Erythroblast (primary cell): ENCODE data around the gene NID1.

ENCODE experiments used
- DNase-seq, 2 experiments: peaks; one replicate each; lab custom pipeline; 2025; lab: John Stamatoyannopoulos, UW
- GATA1 ChIP-seq: IDR thresholded peaks from 2 replicates; pipeline ENCODE4 v1.6.1; 2011; ENCODE audit warnings: low read depth, mild to moderate bottlenecking, control low read depth, low read length, moderate library complexity
- POLR2A ChIP-seq: IDR thresholded peaks from 2 replicates; pipeline ENCODE4 v1.6.1; 2011; ENCODE audit warnings: mild to moderate bottlenecking, low read length

NID1 gene

DNA sequence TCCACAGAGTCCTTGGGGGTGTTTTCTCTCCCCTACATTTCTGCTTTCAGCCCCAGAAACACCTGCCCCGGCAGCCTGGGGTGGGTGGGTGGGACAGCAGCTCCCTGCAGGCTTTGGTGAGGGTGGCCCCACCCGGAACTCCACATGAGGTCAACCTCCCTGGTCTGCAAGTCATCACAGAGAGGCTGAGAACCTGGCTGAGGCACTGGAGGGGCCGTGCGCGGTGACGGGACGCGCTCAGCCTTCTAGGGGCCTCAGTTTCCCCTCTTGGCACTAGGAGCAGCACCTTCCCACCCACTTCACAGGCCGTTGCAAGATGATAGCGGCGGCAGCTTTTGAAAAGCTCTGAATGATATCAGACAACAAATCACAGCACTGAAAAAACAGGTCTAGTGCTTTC lies 37.7 kb upstream of the NID1 start:
- TF ChIP-seq GATA1 (no peak), POLR2A (no peak)
- no peak for DNase-seq

DNA sequence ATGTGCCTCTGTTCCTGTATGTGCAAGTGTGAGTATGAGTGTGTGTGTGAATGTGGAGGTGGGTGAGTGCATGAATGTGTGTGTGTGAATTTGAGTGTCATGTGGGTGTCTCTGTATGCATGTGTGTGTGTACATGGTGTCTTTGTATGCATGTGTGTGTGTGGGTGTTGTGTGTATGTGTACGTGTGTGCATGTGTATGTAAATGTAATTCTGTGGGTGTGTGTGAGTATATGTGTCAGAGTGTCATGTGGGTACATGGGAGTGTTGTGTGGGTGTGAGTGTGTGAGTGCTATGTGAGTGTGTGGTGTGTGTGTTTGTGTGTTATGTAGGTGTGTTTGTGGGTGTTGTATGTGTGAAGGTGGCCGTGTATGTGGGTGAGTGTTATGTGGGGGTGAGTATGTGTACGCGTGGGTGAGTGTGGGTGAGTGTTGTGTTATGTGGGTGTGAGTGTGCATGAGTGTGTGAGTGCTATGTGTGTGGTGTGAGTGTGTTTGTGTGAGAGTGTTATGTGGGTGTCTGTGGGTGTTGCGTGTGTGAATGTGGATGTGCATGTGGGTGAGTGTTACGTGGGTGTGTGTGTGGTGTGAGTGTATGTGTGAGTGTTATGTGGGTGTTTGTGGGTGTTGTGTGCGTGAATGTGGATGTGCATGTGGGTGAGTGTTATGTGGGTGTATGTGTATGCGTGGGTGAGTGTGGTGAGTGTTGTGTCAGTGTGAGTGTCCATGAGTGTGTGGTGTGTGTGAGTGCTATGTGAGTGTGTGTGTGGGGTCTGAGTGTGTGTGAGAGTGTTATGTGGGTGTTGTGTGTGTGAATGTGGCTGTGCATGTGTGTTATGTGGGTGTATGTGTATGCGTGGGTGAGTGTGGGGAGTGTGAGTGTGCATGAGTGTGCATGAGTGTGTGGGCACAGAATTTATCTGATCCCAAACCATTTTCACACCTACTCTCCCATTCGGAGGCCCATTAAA lies 36.6 kb upstream of the NID1 start:
- TF ChIP-seq GATA1 = no peak
- no peak for TF ChIP-seq POLR2A

DNA sequence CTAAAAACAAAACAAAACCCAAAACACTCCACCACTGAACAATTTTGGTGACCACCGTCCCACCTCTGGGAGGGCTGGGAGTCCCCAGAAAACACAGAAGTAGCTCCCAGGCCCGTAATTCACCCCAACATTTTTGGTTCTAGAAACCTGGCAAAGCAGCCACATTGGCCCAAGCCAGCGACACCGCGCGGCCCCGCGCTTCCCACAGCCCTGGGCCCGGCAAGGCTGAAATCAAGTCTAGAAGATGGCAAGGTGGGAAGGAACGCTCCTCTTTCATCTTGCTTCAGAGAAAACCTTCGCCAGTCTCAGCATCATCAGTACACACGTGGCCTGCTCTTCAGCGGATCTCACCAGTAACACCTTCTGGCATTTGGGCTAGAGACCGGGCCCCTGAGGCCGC lies 35.9 kb upstream of the NID1 start:
- TF ChIP-seq POLR2A (no peak), GATA1 (no peak)
- no peak for DNase-seq

More for the DNA sequence above, 36.6 kb upstream of the NID1 start:
- no peak for DNase-seq

DNA sequence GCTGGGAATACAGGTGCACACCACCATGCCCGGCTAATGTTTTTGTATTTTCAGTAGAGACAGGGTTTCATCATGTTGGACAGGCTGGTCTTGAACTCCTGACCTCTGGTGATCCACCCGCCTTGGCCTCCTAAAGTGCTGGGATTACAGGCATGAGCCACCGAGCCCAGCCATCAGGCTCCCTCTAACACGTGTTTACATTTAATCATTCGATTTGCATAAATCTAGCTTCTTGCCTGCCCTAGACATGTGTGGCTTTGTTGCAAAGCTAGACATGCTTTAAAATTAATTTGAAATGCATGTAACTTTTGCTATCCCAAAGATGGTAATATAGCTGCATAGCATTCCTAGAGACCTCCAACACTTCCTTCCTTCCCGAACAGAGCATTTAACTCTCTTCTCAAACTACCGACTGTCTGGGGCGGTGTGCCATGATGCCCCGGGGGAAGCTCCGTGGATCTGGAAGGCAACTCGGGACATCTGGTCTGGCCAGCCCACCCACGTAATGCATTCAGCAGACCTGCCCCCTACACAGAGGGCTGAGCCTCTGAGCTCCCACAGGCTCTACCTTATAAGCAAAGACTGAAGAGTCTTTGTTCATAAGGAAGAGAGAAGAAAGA lies 34.6 kb upstream of the NID1 start:
- TF ChIP-seq POLR2A = no peak
- TF ChIP-seq GATA1 = no peak

DNA sequence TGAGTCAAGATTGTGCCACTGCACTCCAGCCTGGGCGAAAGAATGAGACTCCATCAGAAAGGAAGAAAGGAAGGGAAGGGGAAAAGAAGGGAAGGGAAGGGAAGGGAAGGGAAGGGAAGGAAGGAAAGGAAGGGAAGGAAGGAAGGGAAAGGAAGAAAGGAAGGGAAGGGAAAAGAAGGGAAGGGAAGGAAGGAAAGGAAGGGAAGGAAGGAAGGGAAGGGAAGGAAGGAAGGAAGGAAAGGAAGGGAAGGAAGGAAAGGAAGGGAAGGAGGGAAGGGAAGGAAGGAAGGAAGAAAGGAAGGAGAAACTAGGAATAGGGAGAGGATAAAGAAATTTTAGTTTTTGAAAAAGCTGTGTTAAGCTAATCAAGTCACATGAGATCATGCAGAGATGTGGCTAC lies 33.4 kb upstream of the NID1 start:
- no peak for DNase-seq
- TF ChIP-seq GATA1 (no peak), POLR2A (no peak)

More for the DNA sequence above, 34.6 kb upstream of the NID1 start:
- no peak for DNase-seq

DNA sequence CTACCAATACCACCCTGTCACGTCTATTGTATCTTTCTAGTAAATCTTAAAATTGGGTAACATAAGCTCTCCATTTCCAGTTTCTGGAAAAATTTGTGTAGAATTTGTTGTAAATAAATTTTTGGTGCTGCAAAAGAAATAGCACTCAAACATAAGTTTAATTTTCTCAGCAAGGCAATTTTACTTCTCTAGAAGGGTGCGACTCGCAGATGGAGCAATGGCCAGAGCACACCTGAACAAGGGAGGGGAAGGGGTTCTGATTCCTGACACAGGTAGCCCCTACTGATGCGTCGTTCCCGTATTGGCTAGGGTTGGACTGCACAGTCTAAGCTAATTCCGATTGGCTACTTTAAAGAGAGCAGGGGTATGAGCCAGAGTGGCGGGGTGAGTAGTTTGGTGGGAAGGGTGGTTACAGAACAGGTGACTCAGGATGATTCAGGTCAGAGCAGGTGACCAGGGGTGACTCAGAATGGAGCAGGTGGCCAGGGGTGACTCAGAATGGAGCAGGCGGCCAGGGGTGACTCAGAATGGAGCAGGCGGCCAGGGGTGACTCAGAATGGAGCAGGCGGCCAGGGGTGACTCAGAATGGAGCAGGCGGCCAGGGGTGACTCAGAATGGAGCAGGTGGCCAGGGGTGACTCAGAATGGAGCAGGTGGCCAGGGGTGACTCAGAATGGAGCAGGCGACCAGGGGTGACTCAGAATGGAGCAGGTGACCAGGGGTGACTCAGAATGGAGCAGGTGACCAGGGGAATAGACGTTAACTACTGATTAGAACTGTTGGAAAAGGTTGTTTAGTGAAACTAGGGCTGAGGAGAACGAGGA lies 32.0 kb upstream of the NID1 start:
- peak; percentile 65 to 79 for DNase-seq

DNA sequence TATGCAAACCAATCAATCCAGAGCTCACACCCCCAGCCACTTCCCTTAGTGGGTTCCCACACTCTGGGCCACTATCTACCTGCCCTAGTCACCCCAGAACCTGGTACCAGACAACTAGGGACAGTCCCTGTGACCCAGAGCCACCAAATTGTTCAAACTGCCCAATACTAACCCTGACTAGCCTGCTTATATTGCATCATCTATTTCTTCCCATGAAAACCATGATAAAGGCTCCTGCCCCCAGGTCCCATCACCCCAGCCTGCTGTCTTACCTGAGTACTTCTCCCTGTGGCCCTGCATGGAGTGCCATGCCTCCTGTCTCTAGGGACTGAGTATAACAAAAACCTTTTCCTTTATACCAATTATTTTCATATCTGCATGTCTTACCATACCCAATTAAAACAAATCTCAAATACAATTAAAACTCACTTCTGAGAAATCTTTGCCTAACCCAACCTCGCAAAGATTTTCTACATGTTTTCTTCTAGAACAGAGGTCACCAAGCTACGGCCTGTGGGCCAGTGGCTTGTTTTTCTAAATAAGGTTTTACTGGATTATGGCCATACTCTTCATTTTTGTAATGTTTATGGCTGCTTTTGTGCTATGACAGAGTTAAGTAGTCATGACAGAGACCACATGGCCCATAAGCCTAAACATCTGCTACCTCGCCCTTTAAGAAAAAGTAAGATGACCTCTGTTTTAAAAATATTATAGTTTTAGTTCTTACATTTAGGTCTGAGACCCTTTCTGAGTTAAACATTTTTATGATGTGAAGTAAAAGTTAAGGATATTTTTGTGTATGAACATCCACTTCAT lies 31.0 kb upstream of the NID1 start:
- no peak for DNase-seq

DNA sequence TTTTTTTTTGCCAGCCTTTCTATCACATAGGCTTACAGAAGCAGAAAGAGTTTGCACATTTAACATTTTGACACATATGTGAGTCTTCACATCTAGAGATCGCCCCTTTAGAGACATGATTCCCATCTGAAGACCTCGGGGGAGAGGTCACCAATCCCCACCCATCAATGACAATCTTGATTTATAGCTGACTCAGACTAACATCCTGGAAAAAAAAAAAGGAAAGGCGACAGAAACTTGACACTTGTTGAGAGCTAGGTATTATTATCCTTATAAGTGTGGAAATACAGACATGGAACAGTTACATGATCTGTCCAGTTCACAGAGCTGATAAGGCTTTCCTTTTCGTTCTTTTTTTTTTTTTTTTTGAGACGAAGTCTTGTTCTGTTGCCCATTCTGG lies 28.0 kb upstream of the NID1 start:
- no peak for TF ChIP-seq POLR2A
- TF ChIP-seq GATA1 = no peak
- DNase-seq = no peak

More for the DNA sequence above, 31.0 kb upstream of the NID1 start:
- TF ChIP-seq GATA1 (no peak), POLR2A (no peak)

DNA sequence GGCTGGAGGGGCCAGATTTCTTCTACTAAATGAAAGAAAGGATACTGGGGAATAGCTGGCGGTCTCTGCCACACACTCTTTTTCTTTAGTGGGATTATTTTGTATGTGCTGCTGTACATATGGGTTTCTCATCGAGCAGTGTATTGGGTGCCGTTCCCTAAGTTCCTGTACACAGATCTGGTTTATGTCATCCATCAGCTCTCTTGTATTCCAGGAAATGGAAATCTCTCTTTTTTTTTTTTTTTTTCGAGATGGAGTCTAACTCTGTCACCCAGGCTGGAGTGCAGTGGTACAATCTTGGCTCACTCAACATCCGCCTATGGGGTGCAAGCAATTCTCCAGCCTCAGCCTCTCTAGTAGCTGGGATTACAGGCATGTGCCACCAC lies 27.0 kb upstream of the NID1 start:
- DNase-seq = no peak
- TF ChIP-seq GATA1 = no peak
- no peak for TF ChIP-seq POLR2A

DNA sequence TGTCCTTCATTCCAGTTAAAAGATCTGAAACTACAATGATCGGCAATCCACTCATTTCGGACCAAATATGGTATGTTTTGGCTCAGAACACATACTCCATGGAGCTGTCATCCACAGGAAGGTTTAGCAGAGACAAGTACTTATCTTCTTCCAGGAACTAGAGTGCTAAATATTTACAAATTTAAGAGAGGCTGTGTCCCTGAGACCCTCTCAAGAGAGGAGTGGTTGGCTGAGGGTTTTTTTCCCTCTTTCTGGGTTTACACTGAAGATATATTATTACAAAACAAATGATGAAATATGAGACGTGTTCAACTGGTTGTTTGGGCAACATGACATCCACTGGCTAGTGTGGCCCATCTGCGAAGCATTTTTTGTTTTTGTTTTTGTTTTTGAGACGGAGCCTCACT lies 25.9 kb upstream of the NID1 start:
- DNase-seq = no peak
- no peak for TF ChIP-seq GATA1
- TF ChIP-seq POLR2A = no peak

DNA sequence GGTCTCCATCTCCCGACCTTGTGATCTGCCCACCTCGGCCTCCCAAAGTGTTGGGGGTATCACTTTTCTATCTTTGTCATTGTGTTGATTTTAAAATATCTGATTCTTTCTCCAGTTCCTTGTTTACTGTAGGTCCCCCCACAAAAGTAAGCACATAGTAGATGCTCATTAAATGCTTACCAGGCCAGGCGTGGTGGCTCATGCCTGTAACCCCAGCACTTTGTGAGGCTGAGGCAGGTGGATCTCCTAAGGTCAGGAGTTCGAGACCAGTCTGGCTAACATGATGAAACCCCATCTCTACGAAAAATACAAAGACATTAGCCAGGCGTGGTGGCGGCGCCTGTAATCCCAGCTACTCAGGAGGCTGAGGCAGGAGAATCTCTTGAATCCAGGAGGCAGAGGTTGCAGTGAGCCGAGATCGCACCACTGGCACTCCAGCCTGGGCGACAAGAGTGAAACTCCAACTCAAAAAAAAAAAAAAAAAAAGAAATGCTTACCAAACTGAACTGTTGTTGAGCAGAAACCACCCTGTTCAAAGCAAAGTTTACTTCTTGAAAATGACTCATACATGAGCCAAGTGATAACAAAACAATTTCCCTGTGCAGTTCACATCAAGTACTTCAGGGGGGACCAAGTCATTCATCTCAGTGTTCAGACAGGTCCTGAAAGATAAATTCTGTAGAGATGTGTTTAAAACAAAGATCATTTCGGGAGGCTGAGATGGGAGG lies 24.3 kb upstream of the NID1 start:
- TF ChIP-seq GATA1 (no peak), POLR2A (no peak)
- DNase-seq = no peak

DNA sequence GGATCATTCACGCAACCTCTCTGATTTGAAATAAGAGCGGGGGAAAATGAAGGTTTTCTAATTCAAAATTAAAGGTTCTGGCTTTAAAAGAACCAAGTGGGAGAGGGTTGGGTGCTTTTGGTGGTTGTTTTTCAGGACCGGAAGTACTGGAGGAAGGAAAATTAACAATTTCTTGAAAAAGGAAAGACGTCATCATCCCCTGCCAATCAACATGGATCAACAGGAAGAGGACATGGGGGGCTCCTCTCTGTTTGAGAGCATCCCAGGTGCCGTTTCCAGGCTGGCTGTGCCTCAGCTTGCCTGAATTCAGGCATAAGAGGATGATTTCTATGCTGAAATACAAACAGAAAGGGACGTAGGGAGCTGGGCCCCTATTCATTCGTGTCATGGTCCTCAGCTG lies 21.6 kb upstream of the NID1 start:
- TF ChIP-seq POLR2A (no peak), GATA1 (no peak)
- DNase-seq = no peak

DNA sequence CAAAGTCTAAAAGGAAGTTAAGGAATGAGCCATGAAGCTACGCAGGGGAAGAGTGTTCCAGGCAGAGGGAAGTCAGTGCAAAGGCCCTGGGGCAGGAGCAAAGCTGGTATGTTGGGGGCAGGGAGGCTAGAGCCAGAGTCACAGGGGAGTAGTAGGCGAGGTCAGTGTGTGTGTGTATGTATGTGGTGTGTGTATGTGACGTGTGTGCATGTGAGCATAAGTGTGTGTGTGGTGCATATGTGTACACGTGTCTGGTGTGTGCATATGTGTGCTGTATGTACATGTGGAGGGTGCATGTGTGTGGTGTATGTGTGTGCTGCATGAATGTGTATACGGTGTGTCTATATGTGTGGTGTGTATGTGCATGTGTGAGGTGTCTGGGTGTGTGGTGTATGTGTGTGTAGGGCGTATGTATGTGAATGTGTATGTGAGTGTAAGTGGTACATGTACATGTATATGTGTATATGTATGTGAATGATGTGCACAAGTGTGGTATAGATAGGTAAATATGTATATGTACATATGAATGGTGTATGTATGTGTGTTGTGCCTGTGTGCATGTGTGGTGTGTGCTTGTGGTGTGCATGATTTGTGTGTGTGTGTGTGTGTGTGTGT lies 20.8 kb upstream of the NID1 start:
- TF ChIP-seq POLR2A (no peak), GATA1 (no peak)
- no peak for DNase-seq
